Upper lobe of left lung (tissue), 6 donors: ENCODE results near the gene SEMA3E. TPM values are rescaled to one million over a fixed set of nuclear protein-coding genes. Genes with fewer than 3 reads are reported as not detected.

Experiments used
- ATAC-seq, 2 donors: fragments of 200-7000 bp; cut with Tn5 transposase; one replicate each; pipeline ENCODE4 v1.9.1; 2022; ENCODE audit warnings: mild to moderate bottlenecking in 2 of 2, moderate library complexity in 2 of 2; ENCODE audit not compliant: low FRiP score in 2 of 2
- DNase-seq, 2 donors: peaks; one replicate each; pipeline ENCODE4 v3.0.0-alpha.2; 2019 to 2020
- H3K27ac ChIP-seq, 4 donors: fragments of 200-600 bp; sonication (generic); one replicate each; pipeline ENCODE4 v1.5.1; 2016 to 2019
- H3K27me3 ChIP-seq, 4 donors: fragments of 200-600 bp; sonication (generic); one replicate each; pipeline ENCODE4 v1.5.1; 2017 to 2019
- H3K36me3 ChIP-seq, 4 donors: fragments of 200-600 bp; sonication (generic); one replicate each; pipeline ENCODE4 v1.5.1; 2016 to 2019
- H3K4me1 ChIP-seq, 4 donors: fragments of 200-600 bp; sonication (generic); one replicate each; pipeline ENCODE4 v1.5.1; 2018 to 2019
- H3K4me3 ChIP-seq, 4 donors: fragments of 200-600 bp; sonication (generic); one replicate each; pipeline ENCODE4 v1.5.1; 2017 to 2019; ENCODE audit warnings: mild to moderate bottlenecking in 2 of 4, moderate library complexity in 1 of 4
- H3K9me3 ChIP-seq, 4 donors: fragments of 200-600 bp; sonication (generic); one replicate each; pipeline ENCODE4 v1.5.1; 2018 to 2019
- CTCF ChIP-seq, 6 experiments: fragments of 450-650 bp in 4 of 6; fragments of 200-600 bp in 2 of 6; sonication (generic) in 2 of 6; IDR thresholded peaks; one replicate each; pipeline ENCODE4 v1.5.1; 2016 to 2019; ENCODE audit warnings: antibody characterized with exemption in 6 of 6
- EP300 ChIP-seq, 4 donors: sonication (generic); formaldehyde crosslinking; IDR thresholded peaks; one replicate each; pipeline ENCODE4 v1.5.1; 2017; ENCODE audit warnings: antibody characterized with exemption in 4 of 4, control low read depth in 2 of 4
- POLR2A ChIP-seq, 4 donors: fragments of 450-650 bp; IDR thresholded peaks; one replicate each; pipeline ENCODE4 v1.5.1; 2016 to 2017; ENCODE audit warnings: antibody characterized with exemption in 4 of 4, mild to moderate bottlenecking in 2 of 4
- POLR2AphosphoS5 ChIP-seq, 2 donors: sonication (generic); formaldehyde crosslinking; IDR thresholded peaks; one replicate each; pipeline ENCODE4 v1.5.1; 2017; ENCODE audit warnings: antibody characterized with exemption in 2 of 2
- WGBS, 2 donors: methylation state at CpG; one replicate each; pipeline ENCODE4 v1.1.5; 2017 to 2018; 5-methylcytosine and 5-hydroxymethylcytosine counted together
- total RNA-seq, 6 donors: library from RNA; depleted of rRNA in 4 of 6; stranded (reverse); fragments of >200 nt in 4 of 6; gene quantifications; one replicate each; pipeline versions ENCODE4 v1.1.0 to v1.2.1, GENCODE V29; 2016 to 2021
- donor health status: DM: no; HTN: no; CAD: no; lungs with moderate emphysema.
- donor health status: DM: no; HTN: yes; CAD: no; lungs with severe emphysema.

Gene SEMA3E
- total RNA-seq, 6 donors from 2014 or later = under 0.01 to 14.2 (median 6.9) TPM

- Histone ChIP-seq H3K4me1 (no peaks in the 10 kb centered on the region), H3K36me3 (no peaks in the 10 kb centered on the region), H3K27me3 (no peaks in the 10 kb centered on the region), H3K4me3 (no peak overlapping the region), H3K27ac (no peak overlapping the region), H3K9me3 (no peaks in the 10 kb centered on the region)
- 13 to 20% methylated on average over 2 of the region's 2 CpGs for WGBS, 2 donors
- peak in 1 of 2 donors; percentile 69 for ATAC-seq
- TF ChIP-seq POLR2A (IDR thresholded peaks at IDR 0.05) = no peak
- peak; percentile 32 to 76 (median 50) for TF ChIP-seq CTCF (IDR thresholded peaks at IDR 0.05)
- no peak for DNase-seq
Observed at GRCh38 chr7:83655951-83656556, 7.1 kb upstream of the SEMA3E start.

- Histone ChIP-seq H3K4me1 (peaks cover 0 to 7% (median 0%) of the 10 kb centered on the region in 4 donors), H3K4me3 (no peak overlapping the region), H3K27me3 (no peaks in the 10 kb centered on the region), H3K27ac (no peak overlapping the region), H3K9me3 (no peaks in the 10 kb centered on the region), H3K36me3 (no peaks in the 10 kb centered on the region)
- ATAC-seq (no peak), DNase-seq (no peak)
- 90 to 95% methylated on average over 1 of the region's 1 CpG for WGBS, 2 donors
- TF ChIP-seq EP300 (IDR thresholded peaks at IDR 0.05) (no peak), POLR2A (IDR thresholded peaks at IDR 0.05) (no peak), CTCF (IDR thresholded peaks at IDR 0.05) (no peak), POLR2AphosphoS5 (IDR thresholded peaks at IDR 0.05) (no peak)
Observed at GRCh38 chr7:83652481-83652880, 3.5 kb upstream of the SEMA3E start.

- no peak overlapping the region for H3K27ac ChIP-seq
- ATAC-seq (no peak), DNase-seq (no peak)
- H3K27me3 ChIP-seq = no peaks in the 10 kb centered on the region
- H3K9me3 ChIP-seq = no peaks in the 10 kb centered on the region
- H3K36me3 ChIP-seq = no peaks in the 10 kb centered on the region
- H3K4me1 ChIP-seq = peaks cover 0 to 7% (median 0%) of the 10 kb centered on the region in 4 donors
- no peak for TF ChIP-seq EP300 (IDR thresholded peaks at IDR 0.05)
- H3K4me3 ChIP-seq = no peak overlapping the region
Observed at GRCh38 chr7:83649701-83650100, 762 bp upstream of the SEMA3E start.

GRCh38 chr7:83646027-83646426 lies 2.9 kb downstream of the SEMA3E start:
- 93 to 95% methylated on average over 3 of the region's 3 CpGs for WGBS, 2 donors
- no peak for DNase-seq
- ATAC-seq = no peak
- Histone ChIP-seq H3K4me1 (peaks cover 0 to 7% (median 0%) of the 10 kb centered on the region in 4 donors), H3K9me3 (no peaks in the 10 kb centered on the region), H3K27me3 (no peaks in the 10 kb centered on the region), H3K27ac (no peak overlapping the region), H3K36me3 (no peaks in the 10 kb centered on the region), H3K4me3 (no peak overlapping the region)
- no peak for TF ChIP-seq POLR2AphosphoS5 (IDR thresholded peaks at IDR 0.05)
- TF ChIP-seq CTCF (IDR thresholded peaks at IDR 0.05) = no peak
- no peak for TF ChIP-seq EP300 (IDR thresholded peaks at IDR 0.05)
- TF ChIP-seq POLR2A (IDR thresholded peaks at IDR 0.05) = no peak

- Histone ChIP-seq H3K27ac (no peak overlapping the region), H3K36me3 (no peaks in the 10 kb centered on the region), H3K27me3 (no peaks in the 10 kb centered on the region), H3K4me1 (peaks cover 0 to 2% (median 0%) of the 10 kb centered on the region in 4 donors), H3K4me3 (no peak overlapping the region), H3K9me3 (no peaks in the 10 kb centered on the region)
- TF ChIP-seq EP300 (IDR thresholded peaks at IDR 0.05) (no peak), POLR2AphosphoS5 (IDR thresholded peaks at IDR 0.05) (no peak), CTCF (IDR thresholded peaks at IDR 0.05) (no peak), POLR2A (IDR thresholded peaks at IDR 0.05) (no peak)
- no peak for ATAC-seq
- DNase-seq = no peak
Observed at GRCh38 chr7:83643739-83644138, 5.2 kb downstream of the SEMA3E start.
